ENCODE results near the gene PCARE. TPM values are rescaled to one million over a fixed set of nuclear protein-coding genes. Genes with fewer than 3 reads are reported as not detected.

PCARE gene
- total RNA-seq, 2 donors from 2014 or later = not detected

GRCh38 chr2:29080886-29081743 lies 6.8 kb upstream of the PCARE start:
- TF ChIP-seq, protein P1, sequence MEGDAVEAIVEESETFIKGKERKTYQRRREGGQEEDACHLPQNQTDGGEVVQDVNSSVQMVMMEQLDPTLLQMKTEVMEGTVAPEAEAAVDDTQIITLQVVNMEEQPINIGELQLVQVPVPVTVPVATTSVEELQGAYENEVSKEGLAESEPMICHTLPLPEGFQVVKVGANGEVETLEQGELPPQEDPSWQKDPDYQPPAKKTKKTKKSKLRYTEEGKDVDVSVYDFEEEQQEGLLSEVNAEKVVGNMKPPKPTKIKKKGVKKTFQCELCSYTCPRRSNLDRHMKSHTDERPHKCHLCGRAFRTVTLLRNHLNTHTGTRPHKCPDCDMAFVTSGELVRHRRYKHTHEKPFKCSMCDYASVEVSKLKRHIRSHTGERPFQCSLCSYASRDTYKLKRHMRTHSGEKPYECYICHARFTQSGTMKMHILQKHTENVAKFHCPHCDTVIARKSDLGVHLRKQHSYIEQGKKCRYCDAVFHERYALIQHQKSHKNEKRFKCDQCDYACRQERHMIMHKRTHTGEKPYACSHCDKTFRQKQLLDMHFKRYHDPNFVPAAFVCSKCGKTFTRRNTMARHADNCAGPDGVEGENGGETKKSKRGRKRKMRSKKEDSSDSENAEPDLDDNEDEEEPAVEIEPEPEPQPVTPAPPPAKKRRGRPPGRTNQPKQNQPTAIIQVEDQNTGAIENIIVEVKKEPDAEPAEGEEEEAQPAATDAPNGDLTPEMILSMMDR (IDR thresholded peaks at IDR 0.05) = no peak
- TF ChIP-seq POLR2AphosphoS5 (IDR thresholded peaks at IDR 0.05) (no peak), POLR2A (IDR thresholded peaks at IDR 0.05) (no peak)
- WGBS = 68% methylated on average over 12 of the region's 12 CpGs
- no peak for DNase-seq (ENCODE audit: low spot score)
- Histone ChIP-seq H3K36me3 (no peaks in the 10 kb centered on the region), H3K27me3 (replicated peaks; ENCODE audit: insufficient read depth) (no peaks in the 10 kb centered on the region), H3K4me3 (no peak overlapping the region), H3K27ac (no peak overlapping the region), H3K9me3 (no peaks in the 10 kb centered on the region), H3K4me1 (replicated peaks) (no peaks in the 10 kb centered on the region)
- intact Hi-C loops (cut with DNase I) = no loop called here

DNA sequence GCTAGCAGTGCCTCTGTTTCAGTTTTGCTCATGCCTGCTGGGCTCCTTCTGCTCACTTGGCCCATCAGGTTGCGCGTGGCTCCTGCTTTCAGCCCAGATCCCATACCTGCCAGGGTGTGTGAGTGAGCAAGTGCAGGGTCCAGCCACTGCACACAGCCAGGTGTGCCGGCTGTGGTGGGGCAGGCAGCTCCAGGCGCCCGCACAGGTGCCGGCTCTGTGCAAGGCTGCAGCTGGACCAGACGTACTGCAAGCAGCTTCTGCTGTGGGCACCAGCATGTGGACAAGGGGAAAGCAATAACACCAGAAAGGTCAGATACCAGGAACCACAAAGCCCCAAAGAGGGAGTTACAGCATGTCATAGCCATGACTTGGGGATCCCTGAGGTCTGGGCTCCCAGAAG lies 5.6 kb upstream of the PCARE start:
- no peak for DNase-seq (ENCODE audit: low spot score)
- intact Hi-C loops (cut with DNase I) = no loop called here

GRCh38 chr2:29075894-29076705 lies 1.8 kb upstream of the PCARE start:
- no peak overlapping the region for H3K4me3 ChIP-seq
- H3K36me3 ChIP-seq = no peaks in the 10 kb centered on the region
- WGBS = 51% methylated on average over 14 of the region's 14 CpGs
- TF ChIP-seq POLR2A (IDR thresholded peaks at IDR 0.05) = no peak
- TF ChIP-seq, protein P1 (IDR thresholded peaks at IDR 0.05) = no peak
- no peak for TF ChIP-seq POLR2AphosphoS5 (IDR thresholded peaks at IDR 0.05)
- no peaks in the 10 kb centered on the region for H3K4me1 ChIP-seq (replicated peaks)
- H3K27ac ChIP-seq = no peak overlapping the region
- no peak for DNase-seq (ENCODE audit: low spot score)
- H3K27me3 ChIP-seq (replicated peaks; ENCODE audit: insufficient read depth) = no peaks in the 10 kb centered on the region
- intact Hi-C loops (cut with DNase I) = no loop called here
- H3K9me3 ChIP-seq = no peaks in the 10 kb centered on the region

More for the DNA sequence above, 5.6 kb upstream of the PCARE start:
- TF ChIP-seq POLR2AphosphoS5 (IDR thresholded peaks at IDR 0.05) (no peak), POLR2A (IDR thresholded peaks at IDR 0.05) (no peak)
- WGBS = 100% methylated on average over 4 of the region's 7 CpGs
- no peaks in the 10 kb centered on the region for H3K4me1 ChIP-seq (replicated peaks)
- no peak overlapping the region for H3K27ac ChIP-seq
- H3K36me3 ChIP-seq = no peaks in the 10 kb centered on the region
- no peaks in the 10 kb centered on the region for H3K27me3 ChIP-seq (replicated peaks; ENCODE audit: insufficient read depth)
- H3K4me3 ChIP-seq = no peak overlapping the region
- H3K9me3 ChIP-seq = no peaks in the 10 kb centered on the region

- H3K27me3 ChIP-seq (replicated peaks; ENCODE audit: insufficient read depth) = no peaks in the 10 kb centered on the region
- no peaks in the 10 kb centered on the region for H3K9me3 ChIP-seq
- no peak for DNase-seq (ENCODE audit: low spot score)
- intact Hi-C loops (cut with DNase I) = no loop called here
- no peaks in the 10 kb centered on the region for H3K4me1 ChIP-seq (replicated peaks)
- no peak overlapping the region for H3K4me3 ChIP-seq
- no peaks in the 10 kb centered on the region for H3K36me3 ChIP-seq
- WGBS = 81% methylated on average over 4 of the region's 4 CpGs
- no peak for TF ChIP-seq POLR2AphosphoS5 (IDR thresholded peaks at IDR 0.05)
- TF ChIP-seq POLR2A (IDR thresholded peaks at IDR 0.05) = no peak
- TF ChIP-seq, protein P1 (IDR thresholded peaks at IDR 0.05) = no peak
- H3K27ac ChIP-seq = no peak overlapping the region
Measured at GRCh38 chr2:29073933-29074332, 390 bp downstream of the PCARE start.

- intact Hi-C loops (cut with DNase I) = no loop called here
- no peaks in the 10 kb centered on the region for H3K4me1 ChIP-seq (replicated peaks)
- H3K36me3 ChIP-seq = no peaks in the 10 kb centered on the region
- no peak overlapping the region for H3K27ac ChIP-seq
- no peak overlapping the region for H3K4me3 ChIP-seq
- DNase-seq (ENCODE audit: low spot score) = no peak
- H3K9me3 ChIP-seq = no peaks in the 10 kb centered on the region
- WGBS = 93% methylated on average over 12 of the region's 12 CpGs
- no peak for TF ChIP-seq POLR2AphosphoS5 (IDR thresholded peaks at IDR 0.05)
- TF ChIP-seq, protein P1 (IDR thresholded peaks at IDR 0.05) = no peak
- no peak for TF ChIP-seq POLR2A (IDR thresholded peaks at IDR 0.05)
- H3K27me3 ChIP-seq (replicated peaks; ENCODE audit: insufficient read depth) = no peaks in the 10 kb centered on the region
Measured at GRCh38 chr2:29072971-29073725, 1.2 kb downstream of the PCARE start.

Measured in prostate gland (tissue), 2 donors.